Peyer's patch (tissue), 4 donors: ENCODE data around the gene CDC14A. TPM values are rescaled to one million over a fixed set of nuclear protein-coding genes. Genes with fewer than 3 reads are reported as not detected.

Source experiments
- DNase-seq, 3 donors: peaks; one replicate each; pipeline ENCODE4 v3.0.0-alpha.2; 2017 to 2019
- H3K27ac ChIP-seq, 4 donors: fragments of 200-600 bp; sonication (generic); one replicate each; pipeline ENCODE4 v1.5.1; 2016 to 2019
- H3K27me3 ChIP-seq, 2 donors: fragments of 200-600 bp; sonication (generic); one replicate each; pipeline ENCODE4 v1.5.1; 2019
- H3K36me3 ChIP-seq, 3 donors: fragments of 200-600 bp; sonication (generic); one replicate each; pipeline ENCODE4 v1.5.1; 2016 to 2019
- H3K4me1 ChIP-seq, 4 donors: fragments of 200-600 bp; sonication (generic); one replicate each; pipeline ENCODE4 v1.5.1; 2016 to 2019
- H3K4me3 ChIP-seq, 4 donors: fragments of 200-600 bp; sonication (generic); 1 replicate in 3 of 4; 2 replicates in 1 of 4; pipeline ENCODE4 v1.5.1; 2016 to 2019; ENCODE audit warnings: mild to moderate bottlenecking in 1 of 4
- H3K9me3 ChIP-seq, 4 donors: fragments of 200-600 bp; sonication (generic); one replicate each; pipeline ENCODE4 v1.5.1; 2016 to 2019; ENCODE audit warnings: mild to moderate bottlenecking in 1 of 4
- CTCF ChIP-seq, 6 experiments: fragments of 450-650 bp in 4 of 6; fragments of 200-600 bp in 2 of 6; sonication (generic) in 1 of 6; IDR thresholded peaks; one replicate each; pipeline ENCODE4 v1.5.1; 2017 to 2019; ENCODE audit warnings: antibody characterized with exemption in 6 of 6, mild to moderate bottlenecking in 3 of 6, moderate library complexity in 1 of 6
- POLR2A ChIP-seq, 2 donors: fragments of 450-650 bp; IDR thresholded peaks; one replicate each; pipeline ENCODE4 v1.5.1; 2017; ENCODE audit warnings: antibody characterized with exemption in 2 of 2, mild to moderate bottlenecking in 2 of 2, moderate library complexity in 2 of 2
- total RNA-seq, 4 donors: library from RNA; depleted of rRNA; stranded (reverse); fragments of >200 nt; gene quantifications; one replicate each; pipeline ENCODE4 v1.1.0, GENCODE V29; 2016

The CDC14A gene
- total RNA-seq, 4 donors from 2014 or later = 51.2 to 97.6 (median 81.2) TPM

- TF ChIP-seq CTCF (IDR thresholded peaks at IDR 0.05) = no peak
- no peak for TF ChIP-seq POLR2A (IDR thresholded peaks at IDR 0.05)
- Histone ChIP-seq H3K9me3 (no peaks in the 10 kb centered on the region), H3K4me3 (no peak overlapping the region), H3K36me3 (no peaks in the 10 kb centered on the region), H3K4me1 (no peaks in the 10 kb centered on the region), H3K27me3 (no peaks in the 10 kb centered on the region), H3K27ac (no peak overlapping the region)
- no peak for DNase-seq
These were observed 165.2 kb downstream of the CDC14A start for GRCh38 chr1:100517515-100517914.

- Histone ChIP-seq H3K4me3 (no peak overlapping the region), H3K4me1 (no peaks in the 10 kb centered on the region), H3K27ac (no peak overlapping the region), H3K36me3 (no peaks in the 10 kb centered on the region), H3K9me3 (no peaks in the 10 kb centered on the region), H3K27me3 (no peaks in the 10 kb centered on the region)
- DNase-seq = no peak
- TF ChIP-seq POLR2A (IDR thresholded peaks at IDR 0.05) (no peak), CTCF (IDR thresholded peaks at IDR 0.05) (no peak)
These were observed 165.7 kb downstream of the CDC14A start for GRCh38 chr1:100518023-100518422.

- TF ChIP-seq POLR2A (IDR thresholded peaks at IDR 0.05) (no peak), CTCF (IDR thresholded peaks at IDR 0.05) (no peak)
- Histone ChIP-seq H3K4me3 (no peak overlapping the region), H3K27me3 (no peaks in the 10 kb centered on the region), H3K27ac (no peak overlapping the region), H3K4me1 (no peaks in the 10 kb centered on the region), H3K9me3 (no peaks in the 10 kb centered on the region), H3K36me3 (no peaks in the 10 kb centered on the region)
- DNase-seq = no peak
These were observed 170.8 kb downstream of the CDC14A start for GRCh38 chr1:100523038-100523652.

- Histone ChIP-seq H3K27me3 (no peaks in the 10 kb centered on the region), H3K4me3 (no peak overlapping the region), H3K4me1 (no peaks in the 10 kb centered on the region), H3K27ac (no peak overlapping the region), H3K9me3 (no peaks in the 10 kb centered on the region), H3K36me3 (no peaks in the 10 kb centered on the region)
- TF ChIP-seq POLR2A (IDR thresholded peaks at IDR 0.05) = no peak
- TF ChIP-seq CTCF (IDR thresholded peaks at IDR 0.05) = no peak
- no peak for DNase-seq
These were observed 172.0 kb downstream of the CDC14A start for GRCh38 chr1:100524355-100524754.

GRCh38 chr1:100526894-100527293 lies 174.6 kb downstream of the CDC14A start:
- no peaks in the 10 kb centered on the region for H3K36me3 ChIP-seq
- H3K27me3 ChIP-seq = no peaks in the 10 kb centered on the region
- no peak overlapping the region for H3K4me3 ChIP-seq
- H3K27ac ChIP-seq = no peak overlapping the region
- no peak for DNase-seq
- TF ChIP-seq POLR2A (IDR thresholded peaks at IDR 0.05) (no peak), CTCF (IDR thresholded peaks at IDR 0.05) (no peak)
- H3K9me3 ChIP-seq = no peaks in the 10 kb centered on the region
- peaks cover 0 to 16% (median 3%) of the 10 kb centered on the region in 4 donors for H3K4me1 ChIP-seq

GRCh38 chr1:100528871-100529270 lies 176.6 kb downstream of the CDC14A start:
- Histone ChIP-seq H3K4me3 (no peak overlapping the region), H3K4me1 (peaks cover 0 to 25% (median 3%) of the 10 kb centered on the region in 4 donors), H3K36me3 (no peaks in the 10 kb centered on the region), H3K27me3 (no peaks in the 10 kb centered on the region), H3K27ac (peak overlapping the region in 1 of 4 donors; percentile 60), H3K9me3 (no peaks in the 10 kb centered on the region)
- TF ChIP-seq POLR2A (IDR thresholded peaks at IDR 0.05) (no peak), CTCF (IDR thresholded peaks at IDR 0.05) (no peak)
- no peak for DNase-seq
